Liver (tissue), 3 donors: ENCODE results near the gene PTMS.

Experiments used
- FOXA1 ChIP-seq: IDR thresholded peaks from 2 replicates; pipeline ENCODE4 v1.6.1; 2016; ENCODE audit warnings: antibody characterized with exemption
- GABPA ChIP-seq, 2 donors: IDR thresholded peaks in 1 of 2; conservative IDR thresholded peaks in 1 of 2; 2 replicates each; pipeline ENCODE4 v1.6.1; 2016; ENCODE audit warnings: antibody characterized with exemption in 2 of 2, mild to moderate bottlenecking in 1 of 2, moderate library complexity in 1 of 2
- HNF4A ChIP-seq, 2 donors: conservative IDR thresholded peaks; 2 replicates each; pipeline ENCODE4 v1.6.1; 2016; ENCODE audit warnings: antibody characterized with exemption in 2 of 2, mild to moderate bottlenecking in 2 of 2
- NR2F2 ChIP-seq: IDR thresholded peaks from 2 replicates; pipeline ENCODE4 v1.6.1; 2016; ENCODE audit warnings: antibody characterized with exemption
- RAD21 ChIP-seq, 2 donors: IDR thresholded peaks; 2 replicates each; pipeline ENCODE4 v1.6.1; 2016; ENCODE audit warnings: antibody characterized with exemption in 2 of 2, mild to moderate bottlenecking in 2 of 2
- TAF1 ChIP-seq: conservative IDR thresholded peaks from 2 replicates; pipeline ENCODE4 v1.6.1; 2016; ENCODE audit warnings: antibody characterized with exemption, mild to moderate bottlenecking
- YY1 ChIP-seq: IDR thresholded peaks from 2 replicates; pipeline ENCODE4 v1.6.1; 2016; ENCODE audit warnings: antibody characterized with exemption, mild to moderate bottlenecking
- TF ChIP-seq, protein P1 (sequence below): IDR thresholded peaks from 2 replicates; pipeline ENCODE4 v1.6.1; 2016; ENCODE audit warnings: antibody characterized with exemption
- TF ChIP-seq, protein P2 (sequence below): fragments of 150-350 bp; IDR thresholded peaks from 2 replicates; pipeline ENCODE4 v1.5.1; 2017; ENCODE audit warnings: improper control_type of control experiment, low read depth, low read length; ENCODE audit not compliant: missing input control
- TF ChIP-seq, protein P3 (sequence below): IDR thresholded peaks from 2 replicates; pipeline ENCODE4 v1.6.1; 2016; ENCODE audit warnings: antibody characterized with exemption
- TF ChIP-seq, protein P4 (sequence below): IDR thresholded peaks from 2 replicates; pipeline ENCODE4 v1.6.1; 2016; ENCODE audit warnings: antibody characterized with exemption, mild to moderate bottlenecking
- TF ChIP-seq, protein P5 (sequence below): IDR thresholded peaks from 2 replicates; pipeline ENCODE4 v1.6.1; 2016; ENCODE audit warnings: antibody characterized with exemption
- donor health status: healthy.
- donor health status: healthy.

DNA sequence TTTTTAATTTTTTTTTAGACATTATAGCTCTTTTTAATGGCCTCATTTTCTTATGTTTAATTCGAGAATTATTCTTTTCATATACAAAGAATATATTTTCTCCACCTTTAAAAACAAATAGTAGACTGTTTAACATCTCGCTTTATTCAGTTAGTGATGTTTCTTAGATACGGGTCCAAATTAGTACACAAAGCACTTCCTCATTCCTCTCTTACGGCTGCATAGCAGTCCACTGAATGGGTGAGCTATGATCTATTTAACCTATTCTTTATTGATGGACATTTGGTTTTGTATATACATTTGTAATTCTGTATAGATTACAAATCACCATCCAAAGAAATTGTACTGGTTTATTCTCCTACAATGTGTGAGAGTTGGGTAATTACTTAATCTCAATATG lies 47.2 kb downstream of the PTMS start:
- TF ChIP-seq, protein P1, sequence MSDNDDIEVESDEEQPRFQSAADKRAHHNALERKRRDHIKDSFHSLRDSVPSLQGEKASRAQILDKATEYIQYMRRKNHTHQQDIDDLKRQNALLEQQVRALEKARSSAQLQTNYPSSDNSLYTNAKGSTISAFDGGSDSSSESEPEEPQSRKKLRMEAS: no peak
- TF ChIP-seq TAF1: no peak
- TF ChIP-seq, protein P2, sequence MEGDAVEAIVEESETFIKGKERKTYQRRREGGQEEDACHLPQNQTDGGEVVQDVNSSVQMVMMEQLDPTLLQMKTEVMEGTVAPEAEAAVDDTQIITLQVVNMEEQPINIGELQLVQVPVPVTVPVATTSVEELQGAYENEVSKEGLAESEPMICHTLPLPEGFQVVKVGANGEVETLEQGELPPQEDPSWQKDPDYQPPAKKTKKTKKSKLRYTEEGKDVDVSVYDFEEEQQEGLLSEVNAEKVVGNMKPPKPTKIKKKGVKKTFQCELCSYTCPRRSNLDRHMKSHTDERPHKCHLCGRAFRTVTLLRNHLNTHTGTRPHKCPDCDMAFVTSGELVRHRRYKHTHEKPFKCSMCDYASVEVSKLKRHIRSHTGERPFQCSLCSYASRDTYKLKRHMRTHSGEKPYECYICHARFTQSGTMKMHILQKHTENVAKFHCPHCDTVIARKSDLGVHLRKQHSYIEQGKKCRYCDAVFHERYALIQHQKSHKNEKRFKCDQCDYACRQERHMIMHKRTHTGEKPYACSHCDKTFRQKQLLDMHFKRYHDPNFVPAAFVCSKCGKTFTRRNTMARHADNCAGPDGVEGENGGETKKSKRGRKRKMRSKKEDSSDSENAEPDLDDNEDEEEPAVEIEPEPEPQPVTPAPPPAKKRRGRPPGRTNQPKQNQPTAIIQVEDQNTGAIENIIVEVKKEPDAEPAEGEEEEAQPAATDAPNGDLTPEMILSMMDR: no peak
- TF ChIP-seq NR2F2: no peak
- no peak for TF ChIP-seq RAD21 (IDR thresholded peaks at IDR 0.05)
- TF ChIP-seq YY1: no peak
- TF ChIP-seq GABPA (IDR thresholded peaks at IDR 0.05 in 1 of 2, conservative IDR thresholded peaks at IDR 0.05 in 1 of 2): no peak
- TF ChIP-seq HNF4A (conservative IDR thresholded peaks at IDR 0.05): no peak
- TF ChIP-seq, protein P3, sequence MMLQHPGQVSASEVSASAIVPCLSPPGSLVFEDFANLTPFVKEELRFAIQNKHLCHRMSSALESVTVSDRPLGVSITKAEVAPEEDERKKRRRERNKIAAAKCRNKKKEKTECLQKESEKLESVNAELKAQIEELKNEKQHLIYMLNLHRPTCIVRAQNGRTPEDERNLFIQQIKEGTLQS: no peak
- TF ChIP-seq, protein P4, sequence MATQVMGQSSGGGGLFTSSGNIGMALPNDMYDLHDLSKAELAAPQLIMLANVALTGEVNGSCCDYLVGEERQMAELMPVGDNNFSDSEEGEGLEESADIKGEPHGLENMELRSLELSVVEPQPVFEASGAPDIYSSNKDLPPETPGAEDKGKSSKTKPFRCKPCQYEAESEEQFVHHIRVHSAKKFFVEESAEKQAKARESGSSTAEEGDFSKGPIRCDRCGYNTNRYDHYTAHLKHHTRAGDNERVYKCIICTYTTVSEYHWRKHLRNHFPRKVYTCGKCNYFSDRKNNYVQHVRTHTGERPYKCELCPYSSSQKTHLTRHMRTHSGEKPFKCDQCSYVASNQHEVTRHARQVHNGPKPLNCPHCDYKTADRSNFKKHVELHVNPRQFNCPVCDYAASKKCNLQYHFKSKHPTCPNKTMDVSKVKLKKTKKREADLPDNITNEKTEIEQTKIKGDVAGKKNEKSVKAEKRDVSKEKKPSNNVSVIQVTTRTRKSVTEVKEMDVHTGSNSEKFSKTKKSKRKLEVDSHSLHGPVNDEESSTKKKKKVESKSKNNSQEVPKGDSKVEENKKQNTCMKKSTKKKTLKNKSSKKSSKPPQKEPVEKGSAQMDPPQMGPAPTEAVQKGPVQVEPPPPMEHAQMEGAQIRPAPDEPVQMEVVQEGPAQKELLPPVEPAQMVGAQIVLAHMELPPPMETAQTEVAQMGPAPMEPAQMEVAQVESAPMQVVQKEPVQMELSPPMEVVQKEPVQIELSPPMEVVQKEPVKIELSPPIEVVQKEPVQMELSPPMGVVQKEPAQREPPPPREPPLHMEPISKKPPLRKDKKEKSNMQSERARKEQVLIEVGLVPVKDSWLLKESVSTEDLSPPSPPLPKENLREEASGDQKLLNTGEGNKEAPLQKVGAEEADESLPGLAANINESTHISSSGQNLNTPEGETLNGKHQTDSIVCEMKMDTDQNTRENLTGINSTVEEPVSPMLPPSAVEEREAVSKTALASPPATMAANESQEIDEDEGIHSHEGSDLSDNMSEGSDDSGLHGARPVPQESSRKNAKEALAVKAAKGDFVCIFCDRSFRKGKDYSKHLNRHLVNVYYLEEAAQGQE: no peak
- TF ChIP-seq FOXA1: no peak
- TF ChIP-seq, protein P5, sequence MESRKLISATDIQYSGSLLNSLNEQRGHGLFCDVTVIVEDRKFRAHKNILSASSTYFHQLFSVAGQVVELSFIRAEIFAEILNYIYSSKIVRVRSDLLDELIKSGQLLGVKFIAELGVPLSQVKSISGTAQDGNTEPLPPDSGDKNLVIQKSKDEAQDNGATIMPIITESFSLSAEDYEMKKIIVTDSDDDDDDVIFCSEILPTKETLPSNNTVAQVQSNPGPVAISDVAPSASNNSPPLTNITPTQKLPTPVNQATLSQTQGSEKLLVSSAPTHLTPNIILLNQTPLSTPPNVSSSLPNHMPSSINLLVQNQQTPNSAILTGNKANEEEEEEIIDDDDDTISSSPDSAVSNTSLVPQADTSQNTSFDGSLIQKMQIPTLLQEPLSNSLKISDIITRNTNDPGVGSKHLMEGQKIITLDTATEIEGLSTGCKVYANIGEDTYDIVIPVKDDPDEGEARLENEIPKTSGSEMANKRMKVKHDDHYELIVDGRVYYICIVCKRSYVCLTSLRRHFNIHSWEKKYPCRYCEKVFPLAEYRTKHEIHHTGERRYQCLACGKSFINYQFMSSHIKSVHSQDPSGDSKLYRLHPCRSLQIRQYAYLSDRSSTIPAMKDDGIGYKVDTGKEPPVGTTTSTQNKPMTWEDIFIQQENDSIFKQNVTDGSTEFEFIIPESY: no peak
